Measurements from ENCODE around the gene FUZ.

GRCh38 chr19:49764341-49764740, 48.8 kb downstream of the FUZ start:
- no peak for TF ChIP-seq POLR2AphosphoS5 (IDR thresholded peaks at IDR 0.05; ENCODE audit: borderline replicate concordance, low read depth, low read length)
- no peak for TF ChIP-seq EZH2 (IDR thresholded peaks at IDR 0.05)
- no peak for TF ChIP-seq FOXP2 (optimal IDR thresholded peaks at IDR 0.05; ENCODE audit: control extremely low read depth, extremely low read length, insufficient read depth)
